GM23338 (cell line): ENCODE measurements around the gene MAST4.

Experiments
- CREB1 ChIP-seq: fragments of 250-450 bp; sonication (Bioruptor Pico); IDR thresholded peaks from 2 replicates; pipeline ENCODE4 v1.5.0; 2020; ENCODE audit warnings: low read depth, mild to moderate bottlenecking, moderate library complexity
- EZH2 ChIP-seq: fragments of 200-600 bp; sonication (generic); IDR thresholded peaks from one replicate; pipeline ENCODE4 v1.8.0; 2017; ENCODE audit warnings: antibody characterized with exemption, mild to moderate bottlenecking, low read depth; ENCODE audit not compliant: unreplicated experiment
- POLR2AphosphoS5 ChIP-seq: IDR thresholded peaks from 2 replicates; pipeline ENCODE4 v1.6.1; 2016; ENCODE audit warnings: antibody characterized with exemption, low read depth
- ZNF114 ChIP-seq: fragments of 250-450 bp; sonication (Bioruptor Pico); IDR thresholded peaks from 2 replicates; pipeline ENCODE4 v1.5.0; 2020; ENCODE audit warnings: mild to moderate bottlenecking, moderate library complexity
- TF ChIP-seq, protein P1 (sequence below), 2 experiments: fragments of 200-600 bp in 1 of 2; sonication (generic) in 1 of 2; conservative IDR thresholded peaks; 2 replicates each; pipeline versions ENCODE4 v1.5.1 to v1.6.1; 2016 to 2017; ENCODE audit warnings: antibody characterized with exemption in 2 of 2, low read depth in 2 of 2, mild to moderate bottlenecking in 2 of 2, moderate library complexity in 1 of 2
- TF ChIP-seq, protein P2 (sequence below): IDR thresholded peaks from one replicate; pipeline ENCODE4 v1.6.1; 2018; ENCODE audit warnings: antibody characterized with exemption; ENCODE audit not compliant: unreplicated experiment

DNA sequence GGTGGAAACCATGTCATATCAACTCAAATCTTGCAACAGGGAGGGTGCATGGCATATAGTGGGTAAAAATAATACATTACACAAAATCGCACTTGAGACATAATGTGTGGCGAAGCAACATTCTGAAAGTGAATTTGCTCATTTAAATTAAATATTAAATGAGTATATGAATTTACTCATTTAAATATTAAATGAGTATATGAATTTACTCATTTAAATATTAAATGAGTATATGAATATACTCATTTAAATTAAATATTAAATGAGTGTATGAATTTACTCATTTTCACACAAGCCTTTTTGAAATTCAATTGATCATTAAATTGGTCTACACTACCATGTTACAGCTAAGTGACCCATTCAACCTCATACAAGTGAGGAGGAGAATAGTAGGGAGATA, 10.5 kb downstream of the MAST4 start:
- TF ChIP-seq CREB1 (CRISPR knock-in tag) (no peak), EZH2 (no peak), POLR2AphosphoS5 (no peak), ZNF114 (CRISPR knock-in tag) (no peak)
- TF ChIP-seq, protein P1, sequence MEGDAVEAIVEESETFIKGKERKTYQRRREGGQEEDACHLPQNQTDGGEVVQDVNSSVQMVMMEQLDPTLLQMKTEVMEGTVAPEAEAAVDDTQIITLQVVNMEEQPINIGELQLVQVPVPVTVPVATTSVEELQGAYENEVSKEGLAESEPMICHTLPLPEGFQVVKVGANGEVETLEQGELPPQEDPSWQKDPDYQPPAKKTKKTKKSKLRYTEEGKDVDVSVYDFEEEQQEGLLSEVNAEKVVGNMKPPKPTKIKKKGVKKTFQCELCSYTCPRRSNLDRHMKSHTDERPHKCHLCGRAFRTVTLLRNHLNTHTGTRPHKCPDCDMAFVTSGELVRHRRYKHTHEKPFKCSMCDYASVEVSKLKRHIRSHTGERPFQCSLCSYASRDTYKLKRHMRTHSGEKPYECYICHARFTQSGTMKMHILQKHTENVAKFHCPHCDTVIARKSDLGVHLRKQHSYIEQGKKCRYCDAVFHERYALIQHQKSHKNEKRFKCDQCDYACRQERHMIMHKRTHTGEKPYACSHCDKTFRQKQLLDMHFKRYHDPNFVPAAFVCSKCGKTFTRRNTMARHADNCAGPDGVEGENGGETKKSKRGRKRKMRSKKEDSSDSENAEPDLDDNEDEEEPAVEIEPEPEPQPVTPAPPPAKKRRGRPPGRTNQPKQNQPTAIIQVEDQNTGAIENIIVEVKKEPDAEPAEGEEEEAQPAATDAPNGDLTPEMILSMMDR (conservative IDR thresholded peaks at IDR 0.05; ENCODE audit: low read depth in 2 of 2), result no peak
- TF ChIP-seq, protein P2, sequence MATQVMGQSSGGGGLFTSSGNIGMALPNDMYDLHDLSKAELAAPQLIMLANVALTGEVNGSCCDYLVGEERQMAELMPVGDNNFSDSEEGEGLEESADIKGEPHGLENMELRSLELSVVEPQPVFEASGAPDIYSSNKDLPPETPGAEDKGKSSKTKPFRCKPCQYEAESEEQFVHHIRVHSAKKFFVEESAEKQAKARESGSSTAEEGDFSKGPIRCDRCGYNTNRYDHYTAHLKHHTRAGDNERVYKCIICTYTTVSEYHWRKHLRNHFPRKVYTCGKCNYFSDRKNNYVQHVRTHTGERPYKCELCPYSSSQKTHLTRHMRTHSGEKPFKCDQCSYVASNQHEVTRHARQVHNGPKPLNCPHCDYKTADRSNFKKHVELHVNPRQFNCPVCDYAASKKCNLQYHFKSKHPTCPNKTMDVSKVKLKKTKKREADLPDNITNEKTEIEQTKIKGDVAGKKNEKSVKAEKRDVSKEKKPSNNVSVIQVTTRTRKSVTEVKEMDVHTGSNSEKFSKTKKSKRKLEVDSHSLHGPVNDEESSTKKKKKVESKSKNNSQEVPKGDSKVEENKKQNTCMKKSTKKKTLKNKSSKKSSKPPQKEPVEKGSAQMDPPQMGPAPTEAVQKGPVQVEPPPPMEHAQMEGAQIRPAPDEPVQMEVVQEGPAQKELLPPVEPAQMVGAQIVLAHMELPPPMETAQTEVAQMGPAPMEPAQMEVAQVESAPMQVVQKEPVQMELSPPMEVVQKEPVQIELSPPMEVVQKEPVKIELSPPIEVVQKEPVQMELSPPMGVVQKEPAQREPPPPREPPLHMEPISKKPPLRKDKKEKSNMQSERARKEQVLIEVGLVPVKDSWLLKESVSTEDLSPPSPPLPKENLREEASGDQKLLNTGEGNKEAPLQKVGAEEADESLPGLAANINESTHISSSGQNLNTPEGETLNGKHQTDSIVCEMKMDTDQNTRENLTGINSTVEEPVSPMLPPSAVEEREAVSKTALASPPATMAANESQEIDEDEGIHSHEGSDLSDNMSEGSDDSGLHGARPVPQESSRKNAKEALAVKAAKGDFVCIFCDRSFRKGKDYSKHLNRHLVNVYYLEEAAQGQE, result no peak
